ENCODE results near the gene GFOD1.
"Not testable (repeated sequence)": the region's sequence is repeated elsewhere in the genome, so short reads cannot be mapped to it uniquely, and the experiment has no call there.

GFOD1 gene

GRCh38 chr6:13463328-13463717 is 24.1 kb downstream of the GFOD1 start:
- DNase-seq: no peak

GRCh38 chr6:13462458-13463327 is 24.7 kb downstream of the GFOD1 start:
- DNase-seq: no peak

- no peak for DNase-seq
Measured at GRCh38 chr6:13461805-13462204, 25.6 kb downstream of the GFOD1 start.

GRCh38 chr6:13461307-13461706 is 26.1 kb downstream of the GFOD1 start:
- no peak for DNase-seq

- DNase-seq: not testable (repeated sequence)
Measured at GRCh38 chr6:13460289-13460688, 27.1 kb downstream of the GFOD1 start.

- DNase-seq: no peak
Measured at GRCh38 chr6:13457577-13457976, 29.8 kb downstream of the GFOD1 start.

GRCh38 chr6:13455552-13455966 is 31.8 kb downstream of the GFOD1 start:
- DNase-seq: no peak

GRCh38 chr6:13454286-13455221 is 32.8 kb downstream of the GFOD1 start:
- peak; percentile 79 for DNase-seq

GRCh38 chr6:13453771-13454251 is 33.6 kb downstream of the GFOD1 start:
- no peak for DNase-seq

- no peak for DNase-seq
Measured at GRCh38 chr6:13453153-13453552, 34.2 kb downstream of the GFOD1 start.

- no peak for DNase-seq
Measured at GRCh38 chr6:13452346-13453117, 34.9 kb downstream of the GFOD1 start.

- no peak for DNase-seq
Measured at GRCh38 chr6:13451181-13451895, 36.1 kb downstream of the GFOD1 start.

GRCh38 chr6:13450628-13451027 is 36.8 kb downstream of the GFOD1 start:
- no peak for DNase-seq

- peak; percentile 23 for DNase-seq
Measured at GRCh38 chr6:13447949-13448724, 39.3 kb downstream of the GFOD1 start.

GRCh38 chr6:13446381-13446780 is 41.0 kb downstream of the GFOD1 start:
- DNase-seq: no peak

- no peak for DNase-seq
Measured at GRCh38 chr6:13445744-13446115, 41.7 kb downstream of the GFOD1 start.

- peak; percentile 54 for DNase-seq
Measured at GRCh38 chr6:13445005-13445743, 42.2 kb downstream of the GFOD1 start.

- DNase-seq: no peak
Measured at GRCh38 chr6:13444604-13445003, 42.8 kb downstream of the GFOD1 start.

- DNase-seq: not testable (repeated sequence)
Measured at GRCh38 chr6:13443978-13444377, 43.4 kb downstream of the GFOD1 start.

GRCh38 chr6:13441778-13442177 is 45.6 kb downstream of the GFOD1 start:
- no peak for DNase-seq

- no peak for DNase-seq
Measured at GRCh38 chr6:13439644-13440043, 47.8 kb downstream of the GFOD1 start.

All from GDM1 (cell line).